HepG2 (cell line): Measurements from ENCODE around the gene CBX2. TPM values are rescaled to one million over a fixed set of nuclear protein-coding genes. Genes with fewer than 3 reads are reported as not detected.

Source experiments
- ARID2 ChIP-seq: sonication (generic); formaldehyde crosslinking; IDR thresholded peaks from 2 replicates; pipeline ENCODE4 v1.8.1; 2022; ENCODE audit warnings: mild to moderate bottlenecking, missing genetic modification reagents, borderline replicate concordance
- ATAD3A ChIP-seq: sonication (generic); formaldehyde crosslinking; IDR thresholded peaks from 2 replicates; pipeline ENCODE4 v1.4.0; 2020; ENCODE audit warnings: missing genetic modification reagents
- CCDC6 ChIP-seq: sonication (generic); formaldehyde crosslinking; IDR thresholded peaks from 2 replicates; pipeline ENCODE4 v1.8.1; 2022; ENCODE audit warnings: mild to moderate bottlenecking, missing genetic modification reagents, moderate library complexity
- FOXP1 ChIP-seq, 2 experiments: fragments of 450-650 bp in 1 of 2; IDR thresholded peaks; 2 replicates each; pipeline ENCODE4 v1.6.1; 2017 to 2018; ENCODE audit warnings: antibody characterized with exemption in 1 of 2
- HDAC1 ChIP-seq: sonication (generic); formaldehyde crosslinking; IDR thresholded peaks from 2 replicates; pipeline ENCODE4 v1.5.1; 2020; ENCODE audit warnings: mild to moderate bottlenecking, missing genetic modification reagents
- HIC2 ChIP-seq: sonication (generic); formaldehyde crosslinking; IDR thresholded peaks from 2 replicates; pipeline ENCODE4 v1.9.0; 2022; ENCODE audit warnings: low read depth, missing genetic modification reagents
- LBX2 ChIP-seq: sonication (generic); formaldehyde crosslinking; IDR thresholded peaks from 2 replicates; pipeline ENCODE4 v1.5.0; 2020; ENCODE audit warnings: missing genetic modification reagents, mild to moderate bottlenecking, borderline replicate concordance
- MEIS2 ChIP-seq: sonication (generic); formaldehyde crosslinking; IDR thresholded peaks from 2 replicates; pipeline ENCODE4 v1.9.0; 2021; ENCODE audit warnings: mild to moderate bottlenecking, missing genetic modification reagents
- MLLT10 ChIP-seq: sonication (generic); formaldehyde crosslinking; IDR thresholded peaks from 2 replicates; pipeline ENCODE4 v1.4.0; 2020; ENCODE audit warnings: missing genetic modification reagents
- PCBP1 ChIP-seq: fragments of 200-400 bp; formaldehyde crosslinking; IDR thresholded peaks from 2 replicates; pipeline ENCODE4 v1.6.1; 2017; ENCODE audit warnings: mild to moderate bottlenecking, low read depth, low read length, borderline replicate concordance
- TEAD2 ChIP-seq: sonication (generic); formaldehyde crosslinking; IDR thresholded peaks from 2 replicates; pipeline ENCODE4 v1.9.0; 2021; ENCODE audit warnings: missing genetic modification reagents
- THRA ChIP-seq: sonication (generic); formaldehyde crosslinking; IDR thresholded peaks from 2 replicates; pipeline ENCODE4 v1.4.0; 2020; ENCODE audit warnings: missing genetic modification reagents, borderline replicate concordance
- ZNF207 ChIP-seq: fragments of 450-650 bp; IDR thresholded peaks from 2 replicates; pipeline ENCODE4 v1.6.1; 2016; ENCODE audit warnings: antibody characterized with exemption, borderline replicate concordance
- ZNF225 ChIP-seq: sonication (generic); formaldehyde crosslinking; IDR thresholded peaks from 2 replicates; pipeline ENCODE4 v1.4.0; 2020; ENCODE audit warnings: mild to moderate bottlenecking, missing genetic modification reagents
- ZNF232 ChIP-seq: sonication (generic); formaldehyde crosslinking; IDR thresholded peaks from 2 replicates; pipeline ENCODE4 v1.4.0; 2020; ENCODE audit warnings: missing genetic modification reagents, borderline replicate concordance
- ZNF251 ChIP-seq: sonication (generic); formaldehyde crosslinking; IDR thresholded peaks from 2 replicates; pipeline ENCODE4 v1.9.0; 2021; ENCODE audit warnings: mild to moderate bottlenecking, missing genetic modification reagents
- ZNF256 ChIP-seq: sonication (generic); formaldehyde crosslinking; conservative IDR thresholded peaks from 2 replicates; pipeline ENCODE4 v1.4.0; 2020; ENCODE audit warnings: missing genetic modification reagents
- ZNF264 ChIP-seq: sonication (generic); formaldehyde crosslinking; IDR thresholded peaks from 2 replicates; pipeline ENCODE4 v1.4.0; 2020; ENCODE audit warnings: missing genetic modification reagents
- ZNF317 ChIP-seq: sonication (generic); formaldehyde crosslinking; IDR thresholded peaks from 2 replicates; pipeline ENCODE4 v1.5.0; 2020; ENCODE audit warnings: mild to moderate bottlenecking, missing genetic modification reagents
- ZNF468 ChIP-seq: sonication (generic); formaldehyde crosslinking; IDR thresholded peaks from 2 replicates; pipeline ENCODE4 v1.8.0; 2022; ENCODE audit warnings: mild to moderate bottlenecking, moderate library complexity, missing genetic modification reagents
- ZNF556 ChIP-seq: sonication (generic); formaldehyde crosslinking; IDR thresholded peaks from 2 replicates; pipeline ENCODE4 v1.4.0; 2020; ENCODE audit warnings: mild to moderate bottlenecking, missing genetic modification reagents, borderline replicate concordance
- ZNF616 ChIP-seq: sonication (generic); formaldehyde crosslinking; IDR thresholded peaks from 2 replicates; pipeline ENCODE4 v1.5.0; 2020; ENCODE audit warnings: low read depth, mild to moderate bottlenecking, missing genetic modification reagents
- ZNF7 ChIP-seq: IDR thresholded peaks from 2 replicates; pipeline ENCODE4 v1.6.1; 2016; ENCODE audit warnings: missing biosample characterization, missing genetic modification reagents
- polyA plus RNA-seq, 8 experiments: library from polyadenylated mRNA; depleted of rRNA in 3 of 8; stranded (reverse) in 7 of 8; unstranded in 1 of 8; fragments of >200 nt; fragmentation: Illumina TruSeq in 4 of 8; extraction: Trizol in 4 of 8; gene quantifications; 2 replicates each; pipeline versions ENCODE4 v1.2.1 to v1.2.3, GENCODE V29; 2011 to 2016; ENCODE audit warnings: low read depth in 4 of 8, missing spikeins in 1 of 8, mixed read lengths in 1 of 8; ENCODE audit not compliant: insufficient read depth in 1 of 8
- total RNA-seq, 5 experiments: library from RNA; depleted of rRNA; stranded (reverse); fragments of >200 nt; fragmentation: Illumina TruSeq; extraction: Trizol; gene quantifications; 2 replicates each; pipeline ENCODE4 v1.2.3, GENCODE V29; 2016; ENCODE audit warnings: low read depth in 1 of 5

The CBX2 gene
- total and polyA plus RNA-seq, 2 of the 13 experiments (the other 11 are each of a cell fraction or from before 2014, with no cell fraction given) = 14.5 to 31.1 TPM

GRCh38 chr17:79831265-79832217, 53.6 kb downstream of the CBX2 start (continued):
- TF ChIP-seq ZNF317 (CRISPR knock-in tag) (no peak), MEIS2 (peak; percentile 69; the same call in 1 of the 2 replicates), THRA (peak; percentile 12; the same call in 1 of the 2 replicates), FOXP1 (IDR thresholded peaks at IDR 0.05) (no peak), FOXP1 (CRISPR knock-in tag; IDR thresholded peaks at IDR 0.05) (no peak), ZNF7 (CRISPR knock-in tag) (no peak), ZNF251 (CRISPR knock-in tag) (0 out of 2 replicates have a peak, but pooled peaks have one; percentile 11), ZNF616 (peak; percentile 22; the same call in 1 of the 2 replicates), HIC2 (CRISPR knock-in tag) (peak; percentile 73; the same call in 1 of the 2 replicates), CCDC6 (CRISPR knock-in tag) (peak; percentile 38; the same call in 1 of the 2 replicates), ZNF264 (CRISPR knock-in tag) (no peak), ZNF556 (CRISPR knock-in tag) (peak; percentile 62), ZNF232 (CRISPR knock-in tag) (no peak), PCBP1 (peak; percentile 76; the same call in 1 of the 2 replicates), LBX2 (CRISPR knock-in tag) (peak; percentile 85; the same call in 1 of the 2 replicates), MLLT10 (CRISPR knock-in tag) (no peak), TEAD2 (peak; percentile 51; the same call in 1 of the 2 replicates), ZNF468 (CRISPR knock-in tag) (peak; percentile 61; the same call in 1 of the 2 replicates), ARID2 (CRISPR knock-in tag) (peak; percentile 39; the same call in 1 of the 2 replicates), ZNF225 (peak; percentile 32; the same call in 1 of the 2 replicates), ATAD3A (peak; percentile 11; the same call in 1 of the 2 replicates), ZNF256 (CRISPR knock-in tag) (no peak), ZNF207 (no peak), HDAC1 (CRISPR knock-in tag) (peak; percentile 68)
